ENCODE measurements around the gene TCFL5.

Gene TCFL5

DNA sequence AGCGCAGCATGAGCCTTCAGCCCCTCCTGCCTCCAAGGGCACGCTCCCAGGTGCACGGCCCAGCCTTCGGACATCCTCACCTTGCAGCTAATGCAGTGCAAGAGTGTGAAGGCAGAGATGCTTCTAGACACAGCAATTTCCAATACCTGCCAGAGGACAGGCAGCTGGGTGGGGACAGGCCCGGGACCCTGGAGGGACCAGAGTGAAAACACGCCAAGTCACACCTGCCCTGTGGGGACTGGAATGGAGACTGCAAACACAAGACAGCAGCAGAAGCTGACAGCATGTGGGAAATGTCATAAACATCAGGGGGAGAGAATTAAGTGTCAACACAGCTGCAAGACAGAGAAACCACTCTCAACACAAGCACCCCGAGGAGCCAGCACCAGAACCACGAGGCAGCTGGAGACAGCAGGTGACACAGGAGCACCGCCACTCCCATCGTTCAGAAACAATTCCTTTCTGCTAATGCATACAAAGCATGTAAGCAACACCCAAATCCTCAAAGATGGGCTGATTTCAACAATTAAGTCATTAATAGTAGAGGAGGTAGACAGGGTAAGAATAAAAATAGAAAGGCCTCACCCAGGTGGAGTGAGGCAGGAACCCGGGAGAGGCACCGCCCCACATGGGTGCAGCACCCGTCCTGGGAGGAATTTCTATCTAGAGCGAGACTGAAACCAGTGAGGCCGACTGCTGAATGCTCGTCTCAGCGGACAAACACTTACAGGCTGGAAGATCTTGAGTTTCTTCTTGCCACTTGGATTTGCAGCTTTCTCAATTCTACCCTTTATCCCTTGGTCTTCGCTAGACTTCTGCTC, 47.6 kb upstream of the TCFL5 start:
- no peak overlapping the region for H3K9ac ChIP-seq (ENCODE audit: low read length)
- no peak for TF ChIP-seq EZH2 (IDR thresholded peaks at IDR 0.05; ENCODE audit: borderline replicate concordance, low read length)
- TF ChIP-seq, protein P1, sequence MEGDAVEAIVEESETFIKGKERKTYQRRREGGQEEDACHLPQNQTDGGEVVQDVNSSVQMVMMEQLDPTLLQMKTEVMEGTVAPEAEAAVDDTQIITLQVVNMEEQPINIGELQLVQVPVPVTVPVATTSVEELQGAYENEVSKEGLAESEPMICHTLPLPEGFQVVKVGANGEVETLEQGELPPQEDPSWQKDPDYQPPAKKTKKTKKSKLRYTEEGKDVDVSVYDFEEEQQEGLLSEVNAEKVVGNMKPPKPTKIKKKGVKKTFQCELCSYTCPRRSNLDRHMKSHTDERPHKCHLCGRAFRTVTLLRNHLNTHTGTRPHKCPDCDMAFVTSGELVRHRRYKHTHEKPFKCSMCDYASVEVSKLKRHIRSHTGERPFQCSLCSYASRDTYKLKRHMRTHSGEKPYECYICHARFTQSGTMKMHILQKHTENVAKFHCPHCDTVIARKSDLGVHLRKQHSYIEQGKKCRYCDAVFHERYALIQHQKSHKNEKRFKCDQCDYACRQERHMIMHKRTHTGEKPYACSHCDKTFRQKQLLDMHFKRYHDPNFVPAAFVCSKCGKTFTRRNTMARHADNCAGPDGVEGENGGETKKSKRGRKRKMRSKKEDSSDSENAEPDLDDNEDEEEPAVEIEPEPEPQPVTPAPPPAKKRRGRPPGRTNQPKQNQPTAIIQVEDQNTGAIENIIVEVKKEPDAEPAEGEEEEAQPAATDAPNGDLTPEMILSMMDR (IDR thresholded peaks at IDR 0.05; ENCODE audit: low read length): no peak
- H3K27me3 ChIP-seq (ENCODE audit: insufficient read depth, low read length): no peaks in the 10 kb centered on the region
- peaks cover 94% of the 10 kb centered on the region for H3K36me3 ChIP-seq (ENCODE audit: insufficient read depth, low read length)
- no peaks in the 10 kb centered on the region for H3F3A ChIP-seq (ENCODE audit: insufficient read depth, low read length)
- no peaks in the 10 kb centered on the region for H3K9me2 ChIP-seq (ENCODE audit: low read depth, low read length)
- H3K27ac ChIP-seq (ENCODE audit: low read depth, low read length, poor library complexity, severe bottlenecking): no peak overlapping the region
- peaks cover 13% of the 10 kb centered on the region for H3K79me2 ChIP-seq (ENCODE audit: insufficient read depth, low read length)
- no peaks in the 10 kb centered on the region for H3K4me1 ChIP-seq (ENCODE audit: insufficient read depth, low read length, severe bottlenecking)
- no peak overlapping the region for H2AFZ ChIP-seq (ENCODE audit: low read length)
- H3K4me2 ChIP-seq (ENCODE audit: low read length): no peak overlapping the region
- no peak overlapping the region for H3K4me3 ChIP-seq (ENCODE audit: low read depth, low read length, poor library complexity, severe bottlenecking)
- H4K20me1 ChIP-seq (ENCODE audit: insufficient read depth, low read length): no peaks in the 10 kb centered on the region
- H3K9me3 ChIP-seq (ENCODE audit: low read length): no peaks in the 10 kb centered on the region

- Histone ChIP-seq H3K4me2 (ENCODE audit: low read length) (no peak overlapping the region), H4K20me1 (ENCODE audit: insufficient read depth, low read length) (no peaks in the 10 kb centered on the region), H3K79me2 (ENCODE audit: insufficient read depth, low read length) (no peaks in the 10 kb centered on the region), H3K4me3 (ENCODE audit: low read depth, low read length, poor library complexity, severe bottlenecking) (no peak overlapping the region), H3K4me1 (ENCODE audit: insufficient read depth, low read length, severe bottlenecking) (no peaks in the 10 kb centered on the region), H3K9me3 (ENCODE audit: low read length) (no peaks in the 10 kb centered on the region), H2AFZ (ENCODE audit: low read length) (no peak overlapping the region), H3K36me3 (ENCODE audit: insufficient read depth, low read length) (peaks cover 94% of the 10 kb centered on the region), H3K9me2 (ENCODE audit: low read depth, low read length) (no peaks in the 10 kb centered on the region), H3K27ac (ENCODE audit: low read depth, low read length, poor library complexity, severe bottlenecking) (no peak overlapping the region), H3F3A (ENCODE audit: insufficient read depth, low read length) (no peaks in the 10 kb centered on the region), H3K9ac (ENCODE audit: low read length) (no peak overlapping the region), H3K27me3 (ENCODE audit: insufficient read depth, low read length) (no peaks in the 10 kb centered on the region)
- TF ChIP-seq EZH2 (IDR thresholded peaks at IDR 0.05; ENCODE audit: borderline replicate concordance, low read length): no peak
- TF ChIP-seq, protein P1 (IDR thresholded peaks at IDR 0.05; ENCODE audit: low read length): peak; percentile 69
Observed at GRCh38 chr20:62907384-62908317, 46.0 kb upstream of the TCFL5 start.

GRCh38 chr20:62906647-62907375, 45.2 kb upstream of the TCFL5 start:
- Histone ChIP-seq H3K4me2 (ENCODE audit: low read length) (no peak overlapping the region), H3K9me3 (ENCODE audit: low read length) (no peaks in the 10 kb centered on the region), H3K27me3 (ENCODE audit: insufficient read depth, low read length) (no peaks in the 10 kb centered on the region), H3F3A (ENCODE audit: insufficient read depth, low read length) (no peaks in the 10 kb centered on the region), H2AFZ (ENCODE audit: low read length) (no peak overlapping the region), H3K36me3 (ENCODE audit: insufficient read depth, low read length) (peaks cover 97% of the 10 kb centered on the region), H3K9ac (ENCODE audit: low read length) (no peak overlapping the region), H3K4me1 (ENCODE audit: insufficient read depth, low read length, severe bottlenecking) (no peaks in the 10 kb centered on the region), H3K79me2 (ENCODE audit: insufficient read depth, low read length) (no peaks in the 10 kb centered on the region), H3K27ac (ENCODE audit: low read depth, low read length, poor library complexity, severe bottlenecking) (no peak overlapping the region), H3K9me2 (ENCODE audit: low read depth, low read length) (no peaks in the 10 kb centered on the region), H4K20me1 (ENCODE audit: insufficient read depth, low read length) (no peaks in the 10 kb centered on the region), H3K4me3 (ENCODE audit: low read depth, low read length, poor library complexity, severe bottlenecking) (no peak overlapping the region)
- TF ChIP-seq, protein P1 (IDR thresholded peaks at IDR 0.05; ENCODE audit: low read length): no peak
- no peak for TF ChIP-seq EZH2 (IDR thresholded peaks at IDR 0.05; ENCODE audit: borderline replicate concordance, low read length)

Data from OCI-LY1 (cell line).